Upper lobe of left lung (tissue), 4 donors: Measurements from ENCODE around the gene SCO2.

Experiments used
- POLR2A ChIP-seq, 4 donors: fragments of 450-650 bp; IDR thresholded peaks; one replicate each; pipeline ENCODE4 v1.5.1; 2016 to 2017; ENCODE audit warnings: antibody characterized with exemption in 4 of 4, mild to moderate bottlenecking in 2 of 4
- TF ChIP-seq, protein P1 (sequence below), 6 experiments: fragments of 450-650 bp in 4 of 6; fragments of 200-600 bp in 2 of 6; sonication (generic) in 2 of 6; IDR thresholded peaks; one replicate each; pipeline ENCODE4 v1.5.1; 2016 to 2019; ENCODE audit warnings: antibody characterized with exemption in 6 of 6

DNA sequence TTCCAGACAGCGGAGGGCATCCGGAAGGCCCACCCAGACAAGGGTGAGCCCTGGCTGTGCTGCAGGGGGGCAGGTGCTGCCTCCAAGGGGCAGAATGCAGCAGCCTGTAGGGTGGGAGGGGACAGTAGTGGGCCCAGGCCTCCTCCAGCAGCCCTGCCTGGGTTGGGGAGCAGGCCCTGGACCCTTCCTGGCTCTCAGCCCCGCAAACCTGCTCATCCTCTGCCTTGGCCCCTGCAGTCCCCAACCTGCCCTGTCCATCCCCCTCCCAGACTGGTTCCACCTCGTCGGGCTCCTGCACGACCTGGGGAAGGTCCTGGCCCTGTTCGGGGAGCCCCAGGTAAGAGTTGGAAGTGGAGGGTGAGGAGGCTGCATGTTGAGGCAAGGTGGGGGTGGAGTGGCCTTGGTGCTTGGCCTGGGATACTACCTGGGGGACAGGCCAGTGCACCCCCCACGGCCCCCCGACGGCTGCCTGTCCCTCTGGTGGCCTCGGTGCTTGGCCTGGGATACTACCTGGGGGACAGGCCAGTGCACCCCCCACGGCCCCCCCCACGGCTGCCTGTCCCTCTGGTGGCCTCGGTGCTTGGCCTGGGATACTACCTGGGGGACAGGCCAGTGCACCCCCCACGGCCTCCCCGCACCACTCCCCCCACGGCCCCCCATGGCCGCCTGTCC, 37.3 kb downstream of the SCO2 start:
- TF ChIP-seq, protein P1, sequence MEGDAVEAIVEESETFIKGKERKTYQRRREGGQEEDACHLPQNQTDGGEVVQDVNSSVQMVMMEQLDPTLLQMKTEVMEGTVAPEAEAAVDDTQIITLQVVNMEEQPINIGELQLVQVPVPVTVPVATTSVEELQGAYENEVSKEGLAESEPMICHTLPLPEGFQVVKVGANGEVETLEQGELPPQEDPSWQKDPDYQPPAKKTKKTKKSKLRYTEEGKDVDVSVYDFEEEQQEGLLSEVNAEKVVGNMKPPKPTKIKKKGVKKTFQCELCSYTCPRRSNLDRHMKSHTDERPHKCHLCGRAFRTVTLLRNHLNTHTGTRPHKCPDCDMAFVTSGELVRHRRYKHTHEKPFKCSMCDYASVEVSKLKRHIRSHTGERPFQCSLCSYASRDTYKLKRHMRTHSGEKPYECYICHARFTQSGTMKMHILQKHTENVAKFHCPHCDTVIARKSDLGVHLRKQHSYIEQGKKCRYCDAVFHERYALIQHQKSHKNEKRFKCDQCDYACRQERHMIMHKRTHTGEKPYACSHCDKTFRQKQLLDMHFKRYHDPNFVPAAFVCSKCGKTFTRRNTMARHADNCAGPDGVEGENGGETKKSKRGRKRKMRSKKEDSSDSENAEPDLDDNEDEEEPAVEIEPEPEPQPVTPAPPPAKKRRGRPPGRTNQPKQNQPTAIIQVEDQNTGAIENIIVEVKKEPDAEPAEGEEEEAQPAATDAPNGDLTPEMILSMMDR (IDR thresholded peaks at IDR 0.05): no peak
- no peak for TF ChIP-seq POLR2A (IDR thresholded peaks at IDR 0.05)
